T-cell (primary cell): Measurements from ENCODE around the gene SRRM2. TPM values are rescaled to one million over a fixed set of nuclear protein-coding genes. Genes with fewer than 3 reads are reported as not detected.

ENCODE experiments used
- ATAC-seq, 4 experiments: fragments of 200-7000 bp in 3 of 4; fragments of 150-1000 bp in 1 of 4; cut with Tn5 transposase; replicated peaks in 1 of 4; 1 replicate in 3 of 4; 2 replicates in 1 of 4; pipeline ENCODE4 v1.10.0; 2021; ENCODE audit warnings: moderate library complexity in 3 of 4, mild to moderate bottlenecking in 2 of 4, moderate number of reproducible peaks in 1 of 4
- CTCF ChIA-PET, 2 donors: fragments of 300-600 bp; sonication (Branson Sonifier 250); formaldehyde crosslinking; loops; one replicate each; lab custom pipeline; 2022; ENCODE audit warnings: antibody characterized with exemption in 2 of 2; lab: Charles Lee
- POLR2A ChIA-PET, 2 donors: fragments of 300-600 bp; sonication (Branson Sonifier 250); formaldehyde crosslinking; loops; one replicate each; lab custom pipeline; 2022; ENCODE audit warnings: antibody characterized with exemption in 2 of 2; lab: Charles Lee
- DNase-seq, 35 experiments: peaks; one replicate each; pipeline versions ENCODE4 v3.0.0 to v3.0.0-alpha.2; 2013 to 2023
- H3K27ac ChIP-seq: one replicate; pipeline ENCODE4 v1.5.1; 2013; ENCODE audit warnings: low read length
- H3K27me3 ChIP-seq, 2 experiments: replicated peaks in 1 of 2; 1 replicate in 1 of 2; 2 replicates in 1 of 2; pipeline versions ENCODE4 v1.6.1 to v1.7.0; 2013; ENCODE audit warnings: low read length in 1 of 2, mixed read lengths in 1 of 2; ENCODE audit not compliant: control insufficient read depth in 2 of 2, insufficient read depth in 2 of 2; ENCODE audit errors: extremely low read depth in 1 of 2
- H3K36me3 ChIP-seq, 2 donors: 1 replicate in 1 of 2; 2 replicates in 1 of 2; pipeline versions ENCODE4 v1.6.1 to v1.7.0; 2013; ENCODE audit warnings: low read length in 1 of 2; ENCODE audit not compliant: control insufficient read depth in 2 of 2, insufficient read depth in 1 of 2; ENCODE audit errors: extremely low read depth in 1 of 2
- H3K4me1 ChIP-seq, 2 experiments: 1 replicate in 1 of 2; 2 replicates in 1 of 2; pipeline versions ENCODE4 v1.6.1 to v1.7.0; 2013; ENCODE audit warnings: low read length in 2 of 2, mixed read lengths in 1 of 2; ENCODE audit not compliant: insufficient read depth in 2 of 2, control insufficient read depth in 1 of 2; ENCODE audit errors: extremely low read depth in 1 of 2
- H3K4me3 ChIP-seq, 2 donors: 1 replicate in 1 of 2; 2 replicates in 1 of 2; pipeline versions ENCODE4 v1.5.1 to v1.7.0; 2013; ENCODE audit warnings: mild to moderate bottlenecking in 2 of 2, low read length in 1 of 2, moderate library complexity in 1 of 2; ENCODE audit not compliant: control insufficient read depth in 1 of 2; ENCODE audit errors: extremely low read depth in 1 of 2
- H3K9me3 ChIP-seq: 2 replicates; pipeline ENCODE4 v1.7.0; 2013
- H3K27ac Mint-ChIP-seq, 2 donors: one replicate each; pipeline ENCODE4 v1.8.0; 2020 to 2021; ENCODE audit warnings: mild to moderate bottlenecking in 2 of 2, mixed read lengths in 2 of 2
- H3K27me3 Mint-ChIP-seq, 2 donors: one replicate each; pipeline ENCODE4 v1.8.0; 2021 to 2022; ENCODE audit warnings: mixed read lengths in 2 of 2
- H3K36me3 Mint-ChIP-seq: one replicate; pipeline ENCODE4 v1.8.0; 2021; ENCODE audit warnings: mixed read lengths
- H3K4me1 Mint-ChIP-seq, 3 donors: one replicate each; pipeline ENCODE4 v1.8.0; 2020 to 2022; ENCODE audit warnings: mixed read lengths in 3 of 3, mild to moderate bottlenecking in 1 of 3
- H3K4me3 Mint-ChIP-seq, 3 donors: one replicate each; pipeline ENCODE4 v1.8.0; 2020 to 2022; ENCODE audit warnings: mild to moderate bottlenecking in 3 of 3, mixed read lengths in 3 of 3, moderate library complexity in 3 of 3
- H3K9me3 Mint-ChIP-seq, 3 donors: one replicate each; pipeline ENCODE4 v1.8.0; 2020 to 2022; ENCODE audit warnings: mixed read lengths in 3 of 3
- WGBS: methylation state at CpG from one replicate; pipeline ENCODE4 v1.1.5; 2013; ENCODE audit warnings: missing lambda C conversion rate; ENCODE audit not compliant: insufficient coverage; 5-methylcytosine and 5-hydroxymethylcytosine counted together
- total RNA-seq, 35 experiments: library from RNA in 6 of 35; stranded (reverse) in 6 of 35; fragments of 120-200 nt in 1 of 35; gene quantifications; one replicate each; pipeline versions ENCODE4 v1.2.1 to v1.2.4 and lab custom pipeline; 2013 to 2026

Gene SRRM2
- total RNA-seq, 5 donors from 2014 or later (not counting 1 experiment from before 2014, with no cell fraction given): 784 to 1,343 (median 947) TPM

DNA sequence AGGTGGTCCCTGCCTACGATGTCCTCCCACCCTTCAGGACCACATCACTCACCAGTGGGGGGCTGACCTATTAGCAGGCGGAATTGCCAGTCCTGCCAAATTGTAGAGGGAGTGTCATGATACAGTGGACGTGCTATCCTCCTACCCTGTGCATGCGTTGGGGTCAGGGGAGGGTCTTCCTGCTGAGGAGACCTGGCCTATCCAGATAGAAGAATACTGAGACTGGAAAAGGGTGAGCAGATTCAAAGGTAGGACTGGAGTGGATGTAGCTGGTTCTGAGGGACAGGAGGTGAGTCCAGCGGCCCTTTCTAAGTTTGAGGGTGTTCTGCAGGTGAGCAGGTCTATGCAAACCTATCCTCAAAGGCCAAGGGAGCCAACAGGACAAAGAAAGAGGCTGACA lies 53.8 kb downstream of the SRRM2 start:
- no peaks in the 10 kb centered on the region for H3K9me3 ChIP-seq
- no peak for ATAC-seq
- CTCF ChIA-PET: no interaction called here
- DNase-seq: no peak
- H3K4me1 ChIP-seq: no peaks in the 10 kb centered on the region
- H3K4me3 Mint-ChIP-seq: no peak overlapping the region
- peaks cover 0 to 38% of the 10 kb centered on the region in 2 experiments for H3K27me3 ChIP-seq
- peaks cover 7 to 17% (median 9%) of the 10 kb centered on the region in 3 donors for H3K9me3 Mint-ChIP-seq
- H3K27ac Mint-ChIP-seq: no peak overlapping the region
- no peak overlapping the region for H3K4me3 ChIP-seq
- 85% methylated on average over 3 of the region's 5 CpGs for WGBS
- H3K27ac ChIP-seq: no peak overlapping the region
- no peaks in the 10 kb centered on the region for H3K4me1 Mint-ChIP-seq
- POLR2A ChIA-PET: no interaction called here
- H3K36me3 Mint-ChIP-seq: no peaks in the 10 kb centered on the region
- H3K27me3 Mint-ChIP-seq: peaks cover 22 to 39% of the 10 kb centered on the region in 2 donors
- no peaks in the 10 kb centered on the region for H3K36me3 ChIP-seq

DNA sequence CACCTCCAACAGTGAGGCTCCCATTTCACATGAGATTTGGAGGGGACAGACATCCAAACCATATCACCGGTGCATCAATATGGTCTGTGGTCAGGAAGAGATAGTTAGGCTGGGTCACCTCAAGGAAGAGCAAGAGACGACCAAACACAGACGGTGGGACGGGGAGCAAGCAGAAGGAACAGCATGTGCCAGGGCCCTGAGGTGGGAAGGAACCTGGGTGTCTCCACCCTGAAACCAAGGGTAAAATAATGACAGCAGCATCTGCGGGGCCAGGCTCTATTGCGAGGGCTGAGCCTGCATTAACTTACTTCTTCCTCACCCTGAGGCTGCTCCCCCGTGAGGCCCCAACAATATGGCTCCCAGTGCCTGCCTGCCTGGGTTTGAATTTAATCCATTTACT lies 55.7 kb downstream of the SRRM2 start:
- H3K36me3 Mint-ChIP-seq: no peaks in the 10 kb centered on the region
- no peak for DNase-seq
- peaks cover 7 to 13% (median 7%) of the 10 kb centered on the region in 3 donors for H3K9me3 Mint-ChIP-seq
- H3K9me3 ChIP-seq: no peaks in the 10 kb centered on the region
- H3K4me1 ChIP-seq: no peaks in the 10 kb centered on the region
- ChIA-PET POLR2A (no interaction called here), CTCF (no interaction called here)
- no peak overlapping the region for H3K4me3 ChIP-seq
- no peaks in the 10 kb centered on the region for H3K36me3 ChIP-seq
- no peak for ATAC-seq
- no peak overlapping the region for H3K27ac ChIP-seq
- H3K27ac Mint-ChIP-seq: no peak overlapping the region
- peaks cover 0 to 51% of the 10 kb centered on the region in 2 experiments for H3K27me3 ChIP-seq
- H3K27me3 Mint-ChIP-seq: peaks cover 26 to 47% of the 10 kb centered on the region in 2 donors
- 89% methylated on average over 3 of the region's 7 CpGs for WGBS
- no peaks in the 10 kb centered on the region for H3K4me1 Mint-ChIP-seq
- no peak overlapping the region for H3K4me3 Mint-ChIP-seq

DNA sequence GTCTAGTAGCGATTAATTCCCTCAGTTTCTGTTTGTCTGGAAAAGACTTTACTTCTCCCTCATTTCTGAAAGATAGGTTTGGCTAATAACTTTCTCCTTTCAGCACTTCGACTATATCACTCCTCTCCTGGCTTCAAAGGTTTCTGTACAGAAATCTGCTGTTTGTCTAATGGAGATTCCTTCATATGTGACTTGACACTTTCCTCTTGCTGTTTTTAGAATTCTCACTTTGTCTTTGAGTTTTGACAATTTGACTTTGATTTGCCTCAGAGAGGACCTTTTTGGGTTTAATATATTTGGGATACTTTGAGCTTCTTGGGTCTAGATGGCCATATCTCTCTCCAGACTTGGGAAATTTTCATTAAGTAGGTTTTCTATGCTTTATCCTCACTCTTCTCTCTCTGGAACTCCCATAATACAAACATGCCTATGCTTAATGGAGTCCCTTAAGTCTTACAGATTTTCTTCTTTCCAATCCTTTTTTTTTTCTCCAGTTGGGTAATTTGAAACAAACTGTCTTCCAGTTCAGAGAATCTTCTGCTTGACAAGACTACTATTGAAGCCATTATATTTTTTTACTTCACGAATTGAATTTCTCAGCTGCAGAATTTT lies 56.8 kb downstream of the SRRM2 start:
- Mint-ChIP-seq H3K9me3 (peaks cover 0 to 3% (median 3%) of the 10 kb centered on the region in 3 donors), H3K4me3 (no peak overlapping the region), H3K36me3 (no peaks in the 10 kb centered on the region), H3K4me1 (no peaks in the 10 kb centered on the region), H3K27me3 (peaks cover 26 to 48% of the 10 kb centered on the region in 2 donors), H3K27ac (no peak overlapping the region)
- ATAC-seq (no peak), DNase-seq (no peak)
- Histone ChIP-seq H3K4me1 (no peaks in the 10 kb centered on the region), H3K9me3 (no peaks in the 10 kb centered on the region), H3K36me3 (no peaks in the 10 kb centered on the region), H3K27me3 (peaks cover 0 to 51% of the 10 kb centered on the region in 2 experiments), H3K4me3 (no peak overlapping the region), H3K27ac (no peak overlapping the region)
- ChIA-PET CTCF (no interaction called here), POLR2A (interaction anchor here in 1 of 2 donors (0.7 kb wide), 1 partner anchor 118 kb away, joined by 6 read pairs; no protein-coding TSS in a partner anchor)
- no CpG with 5 or more reads among the region's 3 CpGs for WGBS

DNA sequence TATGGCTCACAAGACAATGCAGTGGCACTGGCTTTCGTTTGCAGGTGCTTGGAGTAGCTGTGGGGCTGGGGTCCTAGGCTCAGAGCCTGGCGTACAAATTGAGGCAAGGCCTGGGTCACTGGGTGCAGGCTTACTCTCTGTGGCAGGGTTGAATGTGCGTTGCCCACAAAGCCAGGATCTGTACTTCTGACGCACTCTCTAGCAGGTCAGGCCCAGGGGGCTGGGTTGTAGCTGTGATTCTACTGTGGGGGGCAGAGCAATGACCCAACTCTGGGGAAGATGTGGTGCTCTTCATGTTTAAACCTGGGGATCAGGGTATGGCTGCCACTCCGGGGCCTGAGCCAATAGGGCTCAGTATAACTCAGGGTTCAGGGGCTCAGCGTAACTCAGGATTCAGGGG lies 58.2 kb downstream of the SRRM2 start:
- H3K4me1 Mint-ChIP-seq: no peaks in the 10 kb centered on the region
- no peaks in the 10 kb centered on the region for H3K36me3 Mint-ChIP-seq
- H3K36me3 ChIP-seq: no peaks in the 10 kb centered on the region
- WGBS: 65% methylated on average over 6 of the region's 6 CpGs
- no peak overlapping the region for H3K4me3 ChIP-seq
- no peak overlapping the region for H3K4me3 Mint-ChIP-seq
- H3K9me3 Mint-ChIP-seq: peaks cover 0 to 3% (median 0%) of the 10 kb centered on the region in 3 donors
- H3K9me3 ChIP-seq: no peaks in the 10 kb centered on the region
- peaks cover 26 to 48% of the 10 kb centered on the region in 2 donors for H3K27me3 Mint-ChIP-seq
- ATAC-seq (no peak), DNase-seq (no peak)
- H3K27ac Mint-ChIP-seq: no peak overlapping the region
- H3K27me3 ChIP-seq: peaks cover 0 to 52% of the 10 kb centered on the region in 2 experiments
- CTCF ChIA-PET: no interaction called here
- POLR2A ChIA-PET: interaction anchor here in 1 of 2 donors (0.5 kb wide), 1 partner anchor 450 kb away, joined by 6 read pairs; no protein-coding TSS in a partner anchor
- H3K27ac ChIP-seq: no peak overlapping the region
- H3K4me1 ChIP-seq: no peaks in the 10 kb centered on the region

DNA sequence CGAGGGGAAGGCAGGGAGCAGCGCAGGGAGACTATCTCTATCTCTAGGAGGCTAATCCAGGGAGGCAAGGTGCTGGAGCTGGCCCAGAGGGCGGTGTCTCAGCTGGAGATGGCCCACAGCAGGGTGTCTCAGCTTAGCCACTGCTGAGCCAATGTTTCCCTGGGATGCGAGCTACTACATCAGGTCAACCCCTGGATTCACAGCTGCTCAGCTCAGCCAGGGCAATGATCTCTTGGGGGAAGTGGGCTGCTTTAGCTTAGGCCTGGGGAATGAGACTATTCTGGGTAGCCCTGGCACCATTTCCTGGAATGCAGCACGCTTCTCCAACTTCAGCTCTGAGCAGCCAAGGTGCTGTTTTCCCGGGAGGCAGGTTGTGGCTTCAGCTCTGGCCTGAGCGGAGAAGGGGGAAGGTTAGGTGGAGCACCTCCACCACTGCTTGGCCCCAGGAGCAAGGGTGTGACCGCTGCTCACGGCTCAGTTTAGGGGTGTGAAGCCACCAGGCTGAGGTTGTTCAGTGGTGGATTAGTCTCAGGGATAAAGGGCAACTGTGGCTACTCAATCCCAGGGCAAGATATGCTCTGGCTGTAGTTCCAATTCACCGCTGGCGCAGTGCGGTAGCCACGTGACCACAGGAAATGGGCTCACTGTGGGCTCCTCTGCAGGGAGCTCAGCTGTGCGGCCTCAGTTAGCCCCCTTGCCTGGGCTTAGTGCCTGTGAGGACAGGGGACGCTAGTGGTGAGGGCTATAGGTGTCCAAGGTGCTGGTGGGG lies 59.4 kb downstream of the SRRM2 start:
- H3K4me3 ChIP-seq: no peak overlapping the region
- Mint-ChIP-seq H3K36me3 (no peaks in the 10 kb centered on the region), H3K4me1 (no peaks in the 10 kb centered on the region), H3K9me3 (peaks cover 0 to 3% (median 0%) of the 10 kb centered on the region in 3 donors), H3K27ac (no peak overlapping the region), H3K4me3 (no peak overlapping the region), H3K27me3 (peaks cover 17 to 49% of the 10 kb centered on the region in 2 donors)
- H3K36me3 ChIP-seq: no peaks in the 10 kb centered on the region
- ChIA-PET CTCF (no interaction called here), POLR2A (no interaction called here)
- peaks cover 0 to 52% of the 10 kb centered on the region in 2 experiments for H3K27me3 ChIP-seq
- DNase-seq: no peak
- WGBS: 74% methylated on average over 14 of the region's 15 CpGs
- peaks cover 0 to 4% of the 10 kb centered on the region in 2 experiments for H3K4me1 ChIP-seq
- H3K27ac ChIP-seq: no peak overlapping the region
- H3K9me3 ChIP-seq: no peaks in the 10 kb centered on the region
- ATAC-seq: no peak

DNA sequence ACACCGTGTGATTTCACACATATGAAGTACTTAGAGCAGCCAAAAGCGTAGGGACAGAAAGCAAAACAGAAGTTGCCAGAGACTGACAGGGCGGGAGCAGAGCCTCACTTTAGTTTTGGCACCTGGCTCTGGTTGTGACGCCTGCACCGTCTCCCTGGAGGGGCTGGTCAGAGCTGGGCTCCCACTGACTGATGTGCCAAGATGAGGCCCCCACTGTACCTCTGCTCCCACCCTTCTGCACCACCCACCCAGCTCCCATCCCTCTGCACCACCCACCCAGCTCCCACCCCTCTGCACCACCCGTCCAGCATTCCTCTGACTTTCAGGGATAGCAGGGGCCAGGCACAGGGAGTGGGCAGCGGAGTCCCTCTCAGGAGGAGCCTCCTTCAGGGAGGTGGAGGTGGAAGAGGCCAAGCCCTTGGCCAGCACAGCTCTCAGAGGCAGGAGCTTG lies 61.4 kb downstream of the SRRM2 start:
- no peaks in the 10 kb centered on the region for H3K4me1 Mint-ChIP-seq
- Histone ChIP-seq H3K27ac (no peak overlapping the region), H3K36me3 (no peaks in the 10 kb centered on the region), H3K4me1 (peaks cover 0 to 5% of the 10 kb centered on the region in 2 experiments), H3K27me3 (peaks cover 0 to 41% of the 10 kb centered on the region in 2 experiments), H3K9me3 (no peaks in the 10 kb centered on the region), H3K4me3 (no peak overlapping the region)
- peaks cover 0 to 3% (median 0%) of the 10 kb centered on the region in 3 donors for H3K9me3 Mint-ChIP-seq
- ATAC-seq (no peak), DNase-seq (no peak)
- WGBS: 68% methylated on average over 6 of the region's 7 CpGs
- H3K4me3 Mint-ChIP-seq: no peak overlapping the region
- H3K36me3 Mint-ChIP-seq: no peaks in the 10 kb centered on the region
- CTCF ChIA-PET: no interaction called here
- H3K27me3 Mint-ChIP-seq: peaks cover 8 to 38% of the 10 kb centered on the region in 2 donors
- H3K27ac Mint-ChIP-seq: no peak overlapping the region
- POLR2A ChIA-PET: no interaction called here
